NCI-H226 (cell line): Measurements from ENCODE around the gene RAVER2.
"Not testable (repeated sequence)": the region's sequence is repeated elsewhere in the genome, so short reads cannot be mapped to it uniquely, and the experiment has no call there.

Source experiments
- DNase-seq: peaks from one replicate; pipeline ENCODE4 v3.0.0-alpha.2; 2015

The RAVER2 gene

DNA sequence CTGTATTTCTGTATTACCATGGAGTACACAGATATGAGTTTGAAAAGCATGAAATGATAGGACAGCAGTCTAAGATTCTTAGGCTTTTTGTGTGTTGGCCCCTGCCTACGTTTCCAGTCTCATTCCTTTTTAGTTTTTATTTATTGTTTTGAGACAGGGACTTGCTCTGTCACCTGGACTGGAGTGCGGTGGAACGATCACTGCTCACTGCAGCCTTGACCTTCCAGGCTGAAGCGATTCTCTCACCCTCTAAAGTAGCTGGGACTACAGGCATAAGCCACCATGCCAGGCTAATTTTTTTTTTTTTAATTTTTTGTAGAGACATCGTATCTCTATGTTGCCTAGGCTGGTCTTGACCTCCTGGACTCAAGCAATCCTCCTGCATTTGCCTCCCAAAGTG is 3.8 kb downstream of the RAVER2 start:
- no peak for DNase-seq

DNA sequence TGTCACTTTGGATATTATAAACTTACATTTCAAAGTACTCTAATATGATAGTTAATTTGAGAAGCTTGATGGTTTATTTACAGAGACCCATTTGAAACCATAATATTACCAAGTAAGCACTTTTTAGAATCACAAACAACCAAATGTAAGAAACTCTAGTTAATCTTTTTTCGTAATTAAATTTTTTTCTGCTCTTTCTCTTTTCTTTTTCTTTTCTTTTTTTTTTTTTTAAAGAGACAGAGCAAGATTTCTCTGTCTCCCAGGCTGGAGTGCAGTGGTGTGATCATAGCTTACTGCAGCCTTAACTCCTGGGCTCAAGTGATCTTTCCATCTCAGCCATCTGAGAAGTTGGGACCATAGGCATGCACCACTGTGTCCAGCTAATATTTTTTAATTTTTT is 5.2 kb downstream of the RAVER2 start:
- DNase-seq: no peak

DNA sequence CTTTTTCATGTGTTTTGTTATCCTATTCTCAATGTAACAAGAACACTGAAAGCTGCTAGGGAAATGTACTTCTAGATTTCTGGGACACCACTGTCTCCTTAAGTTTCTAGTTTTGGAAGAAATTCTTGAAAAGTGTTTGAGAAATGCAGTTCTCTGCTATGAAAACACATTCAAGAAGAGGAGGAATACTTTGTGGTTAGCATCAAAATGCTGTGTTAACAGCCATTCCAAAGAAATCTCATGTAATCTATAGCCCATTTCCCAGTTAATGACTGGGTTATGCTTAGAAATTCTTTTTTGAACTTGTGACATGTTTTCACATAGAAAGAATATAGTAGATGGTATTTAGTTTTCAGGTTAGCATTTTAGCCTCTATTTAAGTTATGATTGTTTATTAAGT is 6.0 kb downstream of the RAVER2 start:
- DNase-seq: no peak

DNA sequence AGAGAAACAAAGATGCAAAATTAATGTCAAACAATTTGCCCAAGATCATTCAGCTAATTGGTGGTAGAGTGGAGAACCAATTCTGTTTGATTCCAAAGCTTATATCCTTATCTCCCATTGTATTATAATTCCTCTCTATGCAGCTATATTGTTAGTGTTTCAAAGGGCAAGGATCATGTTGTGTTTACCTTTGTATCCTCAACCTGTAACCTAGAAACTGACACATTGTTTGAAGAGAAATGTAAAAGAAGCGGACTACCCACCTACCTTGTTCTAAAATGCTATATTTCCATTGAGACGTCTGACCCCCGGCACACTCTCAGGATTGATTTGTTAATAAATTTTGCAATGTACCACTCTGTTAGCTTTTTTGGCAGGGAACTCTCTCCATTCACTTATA is 9.3 kb downstream of the RAVER2 start:
- DNase-seq: no peak

DNA sequence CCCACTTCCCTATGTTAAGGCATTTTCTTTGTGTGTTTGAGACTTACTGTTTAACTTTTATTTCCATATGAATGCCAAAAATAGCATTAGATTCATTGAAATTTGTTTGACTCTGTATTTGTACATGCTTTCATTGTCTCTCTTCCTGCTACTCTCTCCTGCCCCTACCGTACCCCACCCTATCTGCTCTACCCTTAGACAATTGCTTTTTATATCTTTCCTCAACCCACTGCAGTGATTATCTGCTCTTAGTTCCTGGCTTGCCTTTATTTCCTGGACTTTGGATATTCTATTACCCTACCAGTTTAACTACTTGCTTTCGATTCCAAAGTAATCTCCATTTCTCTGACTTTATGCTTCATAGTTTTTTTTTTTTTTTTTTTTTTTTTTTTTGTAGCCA is 10.5 kb downstream of the RAVER2 start:
- DNase-seq: no peak

DNA sequence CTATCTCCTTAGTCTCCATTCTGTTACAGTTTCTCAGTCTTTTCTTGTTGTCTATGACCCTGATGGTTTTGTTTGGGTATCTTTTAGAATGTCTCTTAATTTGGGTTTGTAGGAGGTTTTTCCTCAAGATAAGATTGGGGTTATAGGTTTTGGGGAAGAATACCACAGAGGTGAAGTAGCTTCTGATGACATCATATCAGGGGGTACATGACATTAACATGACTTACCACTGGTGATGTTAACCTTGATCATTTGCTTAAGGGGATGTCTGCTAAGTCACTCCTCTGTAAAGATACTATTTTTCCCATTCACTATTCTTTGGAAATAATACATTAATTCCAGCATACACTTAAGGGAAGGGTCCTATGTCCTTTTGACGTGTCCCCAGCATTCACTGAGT is 11.9 kb downstream of the RAVER2 start:
- no peak for DNase-seq

DNA sequence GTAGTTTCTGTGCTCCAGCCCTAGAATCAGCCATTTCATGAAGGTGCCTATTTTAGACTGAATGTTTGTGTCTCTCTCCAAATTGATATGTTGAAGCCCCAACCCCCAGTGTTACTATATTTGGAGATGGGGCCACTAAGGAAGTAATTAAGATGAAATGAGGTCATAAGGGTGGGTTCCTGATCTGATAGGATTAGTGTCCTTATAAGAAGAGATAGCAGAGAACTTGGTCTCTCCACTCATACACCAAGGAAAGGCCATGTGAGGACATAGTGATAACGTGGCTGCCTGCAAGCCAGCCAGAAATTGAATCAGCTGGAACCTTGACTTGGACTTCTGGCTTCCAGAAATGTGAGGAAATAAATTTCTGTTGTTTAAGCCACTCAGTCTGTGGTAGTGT is 12.3 kb downstream of the RAVER2 start:
- DNase-seq: no peak

DNA sequence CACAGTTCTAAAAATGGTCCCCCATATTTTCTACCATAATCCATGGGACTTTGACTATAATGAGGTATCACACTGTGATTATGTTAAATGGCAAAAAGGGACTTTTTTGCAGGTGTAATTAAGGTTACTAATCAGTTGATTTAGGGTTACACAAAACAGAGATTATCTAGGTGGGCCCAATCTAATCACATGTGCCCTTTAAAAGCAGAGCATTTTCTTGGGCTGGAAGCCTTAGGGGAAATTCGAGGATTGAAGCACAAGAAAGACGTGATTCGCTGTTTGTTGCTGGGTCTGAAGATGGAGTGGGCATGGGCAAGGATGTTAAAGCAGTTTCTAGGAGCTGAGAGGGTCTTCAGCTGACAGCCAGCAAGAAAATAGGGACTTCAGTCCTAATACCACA is 13.4 kb downstream of the RAVER2 start:
- no peak for DNase-seq

DNA sequence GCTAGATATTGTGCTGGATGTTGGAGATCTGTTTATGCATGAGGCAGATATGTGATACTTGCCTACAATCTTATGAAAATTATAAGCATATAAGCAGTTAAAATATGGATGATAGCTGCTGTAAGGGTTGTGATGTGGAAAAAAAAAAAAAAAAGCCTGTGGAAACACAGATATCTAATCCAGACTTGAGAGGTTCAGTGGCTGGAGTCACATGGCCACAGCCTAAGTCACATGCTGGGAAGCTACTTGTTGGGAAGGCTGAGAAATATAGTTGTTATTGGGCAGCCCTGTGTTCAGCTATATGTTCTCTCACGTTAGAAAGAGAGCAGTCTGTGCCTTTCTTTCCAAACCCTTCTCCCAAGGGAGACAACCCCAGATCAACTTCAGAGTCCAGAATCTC is 15.1 kb downstream of the RAVER2 start:
- no peak for DNase-seq

DNA sequence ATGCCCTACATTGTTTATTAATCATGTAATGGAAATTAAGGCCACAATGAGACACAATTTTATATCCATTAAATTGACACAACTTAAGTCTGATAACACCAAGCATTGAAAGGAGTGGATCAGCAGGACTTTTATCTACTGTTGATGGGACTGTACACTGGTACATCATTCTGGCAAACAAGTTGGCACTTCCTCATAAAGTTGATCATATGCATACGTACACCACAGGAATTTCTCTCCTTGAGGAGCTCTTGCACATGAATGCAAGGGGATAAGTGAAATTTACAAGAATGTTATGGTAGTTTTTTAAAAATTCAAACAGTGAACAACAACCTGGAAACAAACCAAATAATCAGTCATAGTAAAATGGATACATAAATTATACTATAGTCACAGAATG is 20.1 kb downstream of the RAVER2 start:
- DNase-seq: peak; percentile 13

DNA sequence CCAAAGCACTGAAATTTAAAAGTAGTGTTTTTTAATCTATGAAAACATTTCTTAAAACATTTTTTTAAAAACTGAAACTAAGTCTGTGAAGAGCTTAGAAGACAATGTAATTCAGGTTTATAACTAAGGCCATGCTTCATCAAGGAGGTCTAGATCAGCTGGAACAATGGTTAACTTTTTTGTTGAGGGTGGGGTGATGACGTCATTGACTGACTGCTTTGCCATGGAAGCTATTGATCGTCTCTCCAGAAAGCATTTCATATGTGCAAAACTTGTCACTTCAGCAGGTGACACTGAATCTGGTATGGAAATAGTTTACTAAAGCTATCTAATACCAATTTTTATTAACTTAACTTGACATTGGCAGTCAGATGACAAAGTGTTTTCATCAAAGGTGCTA is 21.0 kb downstream of the RAVER2 start:
- no peak for DNase-seq

DNA sequence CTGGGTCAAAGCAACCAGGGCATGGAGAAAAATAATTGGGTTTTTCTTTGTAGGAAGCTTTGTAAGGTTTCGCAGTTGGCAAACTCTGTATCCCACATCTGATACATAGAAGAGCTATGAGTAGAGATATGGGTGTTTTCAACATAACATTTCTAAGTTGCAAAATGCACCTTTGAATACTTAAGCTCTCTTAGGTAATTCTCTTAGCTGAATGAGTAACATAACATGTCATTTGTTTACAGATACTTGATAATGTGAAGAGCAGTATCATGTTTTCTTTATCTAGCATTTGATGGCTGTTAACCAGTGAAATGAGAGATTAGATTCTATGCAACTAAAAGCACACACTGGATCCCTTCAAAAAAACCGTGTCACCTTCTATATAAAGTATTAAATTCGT is 21.6 kb downstream of the RAVER2 start:
- DNase-seq: peak; percentile 68

DNA sequence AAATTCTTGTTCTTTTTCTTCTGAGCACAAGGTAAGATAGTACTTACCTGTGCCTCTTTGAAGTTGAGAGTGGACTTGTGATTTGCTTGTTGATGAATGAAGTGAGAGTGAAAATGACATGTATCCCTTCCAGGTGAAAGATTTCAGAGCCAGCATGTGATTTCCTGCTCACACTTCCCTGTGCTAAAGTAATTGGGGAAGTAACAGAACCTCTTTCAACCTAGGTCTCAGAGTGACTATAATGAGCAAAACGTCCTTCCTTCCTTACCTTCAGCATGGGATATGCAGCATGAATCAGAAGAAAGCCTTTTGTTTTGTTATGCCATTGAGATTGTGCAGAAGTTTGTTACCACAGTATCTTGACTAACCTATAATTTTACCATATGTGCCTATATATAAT is 24.6 kb downstream of the RAVER2 start:
- DNase-seq: no peak

DNA sequence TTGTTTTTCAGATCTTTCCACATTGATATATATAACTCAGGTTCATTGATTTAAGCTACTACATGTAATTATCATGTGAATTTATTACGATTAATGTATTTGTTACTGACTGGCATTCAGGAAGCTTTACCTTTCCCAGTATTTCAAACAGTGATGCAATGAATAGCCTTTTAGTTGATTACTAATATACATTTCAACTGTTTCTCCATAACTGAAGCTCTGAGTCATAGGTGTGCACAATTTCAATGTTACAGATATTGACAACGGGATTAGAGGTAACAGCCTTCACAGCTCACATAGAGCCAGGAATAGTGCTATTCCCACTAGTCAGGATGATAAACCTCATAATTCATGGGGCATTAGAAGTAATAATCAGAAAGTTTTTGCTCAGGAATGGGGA is 25.1 kb downstream of the RAVER2 start:
- no peak for DNase-seq

DNA sequence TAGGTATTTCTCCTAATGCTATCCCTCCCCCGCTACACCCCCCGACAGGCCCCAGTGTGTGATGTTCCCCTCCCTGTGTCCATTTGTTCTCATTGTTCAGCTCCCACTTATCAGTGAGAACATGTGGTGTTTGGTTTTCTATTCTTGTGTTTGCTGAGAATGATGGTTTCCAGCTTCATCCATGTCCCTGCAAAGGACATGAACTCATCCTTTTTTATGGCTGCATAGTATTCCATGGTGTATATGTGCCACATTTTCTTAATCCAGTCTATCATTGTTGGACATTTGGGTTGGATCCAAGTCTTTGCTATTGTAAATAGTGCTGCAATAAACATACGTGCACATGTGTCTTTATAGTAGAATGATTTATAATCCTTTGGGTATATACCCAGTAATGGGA is 28.4 kb downstream of the RAVER2 start:
- not testable (repeated sequence) for DNase-seq

DNA sequence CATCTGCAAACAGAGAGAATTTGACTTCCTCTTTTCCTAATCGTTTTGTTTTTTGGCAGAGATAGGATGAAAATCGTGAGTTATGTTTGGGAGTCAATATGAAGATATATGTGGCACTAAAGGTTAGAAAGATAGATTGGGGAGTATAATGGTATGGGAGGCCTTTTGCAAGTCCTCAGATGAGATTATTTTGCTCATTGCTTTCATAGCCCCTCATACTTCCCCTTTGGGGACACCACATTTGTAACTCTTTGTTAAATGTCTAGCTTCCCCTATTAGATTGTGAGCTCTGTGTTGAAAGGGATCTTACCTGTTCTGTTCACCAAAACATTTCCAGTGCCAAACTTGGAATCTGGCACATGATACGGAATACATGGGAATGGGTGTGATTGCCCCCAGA is 30.2 kb downstream of the RAVER2 start:
- no peak for DNase-seq

DNA sequence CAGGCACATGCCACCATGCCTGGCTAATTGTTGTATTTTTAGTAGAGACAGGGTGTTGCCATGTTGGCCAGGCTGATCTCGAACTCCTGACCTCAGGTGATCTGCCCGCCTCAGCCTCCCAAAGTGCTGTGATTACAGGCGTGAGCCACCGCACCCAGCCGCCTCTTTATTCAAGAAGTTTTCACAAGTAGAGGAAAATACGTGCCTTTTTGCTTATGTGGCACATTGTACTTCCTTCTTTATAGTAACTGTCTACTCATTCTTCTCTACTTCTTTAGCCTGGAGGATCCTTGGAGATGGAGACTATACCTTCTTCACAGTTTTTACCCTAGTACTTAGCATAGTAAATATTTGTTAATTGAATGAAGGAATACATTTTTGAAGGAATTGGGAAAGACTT is 37.2 kb downstream of the RAVER2 start:
- DNase-seq: not testable (repeated sequence)

DNA sequence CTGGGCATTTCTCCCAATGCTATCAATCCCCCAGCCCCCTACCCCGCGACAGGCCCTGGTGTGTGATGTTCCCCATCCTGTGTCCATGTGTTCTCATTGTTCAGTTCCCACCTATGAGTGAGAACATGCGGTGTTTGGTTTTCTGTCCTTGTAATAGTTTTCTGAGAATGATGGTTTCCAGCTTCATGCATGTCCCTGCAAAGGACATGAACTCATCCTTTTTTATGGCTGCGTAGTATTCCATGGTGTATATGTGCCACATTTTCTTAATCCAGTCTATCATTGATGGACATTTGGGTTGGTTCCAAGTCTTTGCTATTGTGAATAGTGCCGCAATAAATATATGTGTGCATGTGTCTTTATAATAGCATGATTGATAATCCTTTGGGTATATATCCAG is 38.0 kb downstream of the RAVER2 start:
- not testable (repeated sequence) for DNase-seq

DNA sequence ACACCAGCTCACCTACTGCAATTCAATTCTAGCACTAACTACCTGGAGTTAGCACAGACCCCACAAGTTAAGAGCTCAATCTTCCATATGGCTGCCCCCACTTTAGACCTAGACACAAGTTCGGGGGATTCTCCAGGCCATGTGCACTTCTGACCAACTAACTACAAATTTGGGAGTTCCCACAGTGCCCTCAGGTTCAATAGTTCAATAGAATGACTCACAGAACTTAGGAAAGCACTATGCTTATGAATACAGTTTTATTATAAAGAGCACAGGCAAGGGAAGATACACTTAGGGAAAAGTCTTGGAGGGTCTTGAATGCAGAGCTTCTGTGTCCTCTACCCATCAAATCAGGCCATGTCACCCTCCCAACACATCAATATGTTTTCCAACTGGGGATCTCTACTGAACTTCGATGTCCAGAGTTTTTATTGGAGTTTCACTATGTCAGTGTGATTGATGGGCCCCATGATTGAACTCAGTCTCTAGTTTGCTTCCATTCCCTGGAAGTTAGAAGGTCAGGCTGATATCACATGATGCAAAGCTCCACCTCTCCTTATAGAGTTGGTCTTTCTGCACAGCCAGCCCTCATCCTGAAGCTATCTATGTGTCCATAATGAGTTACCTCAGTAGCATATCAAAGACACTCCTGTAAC is 46.1 kb downstream of the RAVER2 start:
- DNase-seq: no peak

DNA sequence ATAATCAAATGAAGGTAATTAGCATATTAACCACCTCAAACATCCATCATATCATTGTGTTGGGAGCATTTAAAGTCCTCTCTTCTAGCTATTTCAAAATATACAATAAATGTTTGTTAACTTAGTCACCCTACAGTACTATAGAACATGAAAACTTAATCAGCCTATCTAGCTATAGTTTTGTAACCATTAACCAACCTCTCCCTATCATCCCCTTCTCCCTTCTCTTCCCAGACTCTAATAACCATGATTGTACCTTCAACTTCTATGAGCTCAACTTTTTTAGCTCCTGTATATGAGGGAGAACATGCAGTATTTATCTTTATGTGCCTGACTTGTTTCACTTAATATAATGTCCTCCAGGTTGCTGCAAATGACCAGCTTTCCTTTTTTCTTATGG is 54.0 kb downstream of the RAVER2 start:
- no peak for DNase-seq

DNA sequence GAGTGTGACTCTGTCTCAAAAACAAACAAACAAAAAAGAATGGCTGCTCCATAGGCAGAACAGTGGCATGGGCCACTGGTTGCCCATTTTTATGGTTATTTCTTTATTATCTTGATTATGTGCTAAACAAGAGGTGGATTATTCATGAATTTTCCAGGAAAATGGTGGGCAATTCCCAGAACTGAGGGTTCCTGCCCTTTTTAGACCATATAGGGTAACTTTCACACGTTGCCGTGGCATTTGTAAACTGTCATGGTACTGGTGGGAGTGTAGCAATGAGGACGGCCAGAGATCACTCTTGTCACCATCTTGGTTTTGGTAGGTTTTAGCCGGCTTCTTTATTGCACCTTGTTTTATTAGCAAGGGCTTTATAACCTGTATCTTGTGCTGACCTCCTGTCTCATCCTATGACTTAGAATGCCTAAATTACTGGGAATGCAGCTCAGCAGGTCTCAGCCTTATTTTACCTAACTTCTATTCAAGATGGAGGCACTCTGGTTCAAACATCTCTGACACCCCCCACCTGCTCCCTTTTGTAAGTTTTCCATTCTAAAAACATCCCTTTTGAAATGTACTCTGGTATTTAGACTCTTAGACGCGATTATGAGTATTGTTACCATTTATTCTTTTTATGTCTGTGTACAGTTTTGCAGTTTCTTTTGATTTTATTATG is 57.1 kb downstream of the RAVER2 start:
- DNase-seq: no peak

DNA sequence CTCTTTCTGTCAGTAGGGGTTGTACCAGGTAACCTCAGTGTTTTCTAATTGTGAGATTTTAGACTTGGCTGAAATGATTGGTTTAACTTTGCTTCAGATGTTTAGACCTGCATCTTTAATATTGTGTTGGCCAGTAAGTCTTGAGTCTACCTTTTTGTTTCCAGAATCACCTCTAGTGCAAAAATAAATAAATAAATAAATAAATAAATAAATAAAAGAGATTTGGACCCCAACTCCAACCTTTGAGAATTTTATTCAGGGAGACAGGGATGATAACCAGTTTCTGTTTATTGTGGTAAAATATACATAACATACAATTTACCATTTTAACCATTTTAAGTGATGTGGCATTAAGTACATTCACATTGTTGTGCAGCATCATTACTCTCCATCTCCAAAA is 64.4 kb downstream of the RAVER2 start:
- no peak for DNase-seq

DNA sequence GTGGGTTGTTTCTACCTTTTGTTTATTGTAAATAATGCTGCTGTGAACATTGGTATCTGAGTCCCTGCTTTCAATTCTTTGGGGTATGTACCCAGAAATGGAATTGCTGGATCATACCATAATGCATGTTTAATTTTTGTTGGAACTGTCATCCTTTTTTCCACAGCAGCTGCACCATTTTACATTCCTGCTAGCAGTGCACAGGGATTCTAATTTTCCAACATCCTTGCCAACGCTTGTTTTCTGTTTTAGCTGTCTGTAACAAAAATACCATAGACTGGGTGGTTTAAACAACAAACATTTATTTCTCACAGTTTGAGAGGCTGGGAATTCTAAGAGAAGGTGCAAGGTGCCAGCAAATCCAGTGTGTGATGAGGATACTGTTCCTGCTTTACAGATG is 65.1 kb downstream of the RAVER2 start:
- DNase-seq: no peak

DNA sequence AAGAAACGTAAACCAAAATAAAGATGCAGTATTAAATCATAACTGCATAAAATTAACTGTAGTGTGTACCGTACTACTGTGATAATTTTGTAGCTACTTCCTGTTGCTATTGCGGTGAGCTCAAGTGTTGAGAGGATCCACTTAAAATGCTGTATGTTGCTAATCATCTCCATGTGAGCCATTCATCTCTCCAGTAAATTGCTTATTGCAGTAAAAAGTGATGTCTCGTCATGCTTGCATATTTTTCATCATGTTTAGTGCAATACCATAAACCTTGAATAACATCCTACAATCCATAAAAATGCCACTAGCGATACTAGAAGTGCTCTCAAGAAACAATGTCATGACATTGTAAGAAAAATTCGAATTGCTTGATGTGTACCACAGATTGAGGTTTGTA is 66.3 kb downstream of the RAVER2 start:
- no peak for DNase-seq

DNA sequence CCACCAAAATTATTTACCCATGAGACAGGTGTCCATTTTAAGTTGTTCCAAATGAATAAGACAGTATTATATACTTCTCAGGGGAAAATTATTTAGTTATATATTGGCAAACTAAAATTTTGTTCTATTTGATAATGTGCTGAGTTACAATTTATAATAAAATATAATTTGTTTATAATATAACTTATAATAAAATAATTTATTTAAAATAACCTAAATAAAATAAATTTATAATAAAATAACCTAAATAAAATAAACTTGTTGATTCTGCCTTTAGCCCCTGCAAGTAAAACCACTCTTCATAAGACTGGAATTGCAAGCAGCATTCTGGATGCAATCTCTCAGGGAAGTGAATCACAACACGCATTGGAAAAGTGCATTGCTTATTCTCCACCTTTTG is 69.6 kb downstream of the RAVER2 start:
- no peak for DNase-seq
